Neural progenitor cell (in vitro differentiated cells): Measurements from ENCODE around the gene CFDP1. TPM values are rescaled to one million over a fixed set of nuclear protein-coding genes. Genes with fewer than 3 reads are reported as not detected.

Experiments
- DNase-seq: peaks from one replicate; pipeline ENCODE4 v3.0.0-alpha.2; 2016; ENCODE audit warnings: low spot score
- H2AFZ ChIP-seq: fragments of 200-600 bp; sonication (generic); replicated peaks from 2 replicates; pipeline ENCODE4 v1.6.1; 2016; ENCODE audit warnings: antibody characterized with exemption
- H3F3A ChIP-seq: fragments of 200-600 bp; sonication (generic); 2 replicates; pipeline ENCODE4 v1.6.1; 2016; ENCODE audit warnings: antibody characterized with exemption, low read depth
- H3K27ac ChIP-seq: fragments of 200-600 bp; sonication (generic); 2 replicates; pipeline ENCODE4 v1.5.1; 2016; ENCODE audit warnings: mild to moderate bottlenecking
- H3K27me3 ChIP-seq: fragments of 200-600 bp; sonication (generic); 2 replicates; pipeline ENCODE4 v1.6.1; 2016; ENCODE audit warnings: mild to moderate bottlenecking, moderate library complexity
- H3K36me3 ChIP-seq: fragments of 200-600 bp; sonication (generic); 2 replicates; pipeline ENCODE4 v1.5.1; 2016
- H3K4me1 ChIP-seq: fragments of 200-600 bp; sonication (generic); 2 replicates; pipeline ENCODE4 v1.6.1; 2016; ENCODE audit warnings: mixed run types
- H3K4me2 ChIP-seq: fragments of 200-600 bp; sonication (generic); 2 replicates; pipeline ENCODE4 v1.6.1; 2016
- H3K4me3 ChIP-seq: fragments of 200-600 bp; sonication (generic); 2 replicates; pipeline ENCODE4 v1.5.1; 2016
- H3K79me2 ChIP-seq: fragments of 200-600 bp; sonication (generic); 2 replicates; pipeline ENCODE4 v1.6.1; 2016; ENCODE audit warnings: low read depth
- H3K9ac ChIP-seq: fragments of 200-600 bp; sonication (generic); 2 replicates; pipeline ENCODE4 v1.6.1; 2016
- H3K9me3 ChIP-seq: fragments of 200-600 bp; sonication (generic); 2 replicates; pipeline ENCODE4 v1.5.1; 2016; ENCODE audit warnings: low read depth
- H4K20me1 ChIP-seq: fragments of 200-600 bp; sonication (generic); 2 replicates; pipeline ENCODE4 v1.6.1; 2016; ENCODE audit warnings: low read depth
- H3K27ac Mint-ChIP-seq: 3 replicates; pipeline ENCODE4 v1.8.0; 2021; ENCODE audit warnings: mixed read lengths
- H3K27me3 Mint-ChIP-seq: 2 replicates; pipeline ENCODE4 v1.8.0; 2022; ENCODE audit warnings: low read depth, mild to moderate bottlenecking, inconsistent platforms, moderate library complexity, mixed read lengths; ENCODE audit not compliant: insufficient read depth
- H3K36me3 Mint-ChIP-seq: 3 replicates; pipeline ENCODE4 v1.8.0; 2021; ENCODE audit warnings: mixed read lengths
- H3K4me1 Mint-ChIP-seq: 3 replicates; pipeline ENCODE4 v1.8.0; 2021; ENCODE audit warnings: mixed read lengths
- H3K4me3 Mint-ChIP-seq: 3 replicates; pipeline ENCODE4 v1.8.0; 2021; ENCODE audit warnings: mild to moderate bottlenecking, moderate library complexity, mixed read lengths
- H3K9me3 Mint-ChIP-seq: 3 replicates; pipeline ENCODE4 v1.8.0; 2020; ENCODE audit warnings: mixed read lengths
- EZH2 ChIP-seq: fragments of 200-600 bp; sonication (generic); IDR thresholded peaks from 2 replicates; pipeline ENCODE4 v1.6.1; 2017; ENCODE audit warnings: antibody characterized with exemption, mild to moderate bottlenecking, moderate library complexity
- EZH2phosphoT487 ChIP-seq: fragments of 200-600 bp; sonication (generic); IDR thresholded peaks from 2 replicates; pipeline ENCODE4 v1.6.1; 2017; ENCODE audit warnings: antibody characterized with exemption
- total RNA-seq: library from RNA; depleted of rRNA; stranded (reverse); fragments of >200 nt; gene quantifications from 2 replicates; pipeline ENCODE4 v1.2.3, GENCODE V29; 2015; ENCODE audit warnings: low replicate concordance
- TF ChIP-seq, protein P1 (sequence below): fragments of 200-600 bp; sonication (generic); IDR thresholded peaks from 2 replicates; pipeline ENCODE4 v1.5.1; 2017; ENCODE audit warnings: antibody characterized with exemption, mild to moderate bottlenecking

CFDP1 gene
- total RNA-seq, 1 donor from 2014 or later: 159 TPM

DNA sequence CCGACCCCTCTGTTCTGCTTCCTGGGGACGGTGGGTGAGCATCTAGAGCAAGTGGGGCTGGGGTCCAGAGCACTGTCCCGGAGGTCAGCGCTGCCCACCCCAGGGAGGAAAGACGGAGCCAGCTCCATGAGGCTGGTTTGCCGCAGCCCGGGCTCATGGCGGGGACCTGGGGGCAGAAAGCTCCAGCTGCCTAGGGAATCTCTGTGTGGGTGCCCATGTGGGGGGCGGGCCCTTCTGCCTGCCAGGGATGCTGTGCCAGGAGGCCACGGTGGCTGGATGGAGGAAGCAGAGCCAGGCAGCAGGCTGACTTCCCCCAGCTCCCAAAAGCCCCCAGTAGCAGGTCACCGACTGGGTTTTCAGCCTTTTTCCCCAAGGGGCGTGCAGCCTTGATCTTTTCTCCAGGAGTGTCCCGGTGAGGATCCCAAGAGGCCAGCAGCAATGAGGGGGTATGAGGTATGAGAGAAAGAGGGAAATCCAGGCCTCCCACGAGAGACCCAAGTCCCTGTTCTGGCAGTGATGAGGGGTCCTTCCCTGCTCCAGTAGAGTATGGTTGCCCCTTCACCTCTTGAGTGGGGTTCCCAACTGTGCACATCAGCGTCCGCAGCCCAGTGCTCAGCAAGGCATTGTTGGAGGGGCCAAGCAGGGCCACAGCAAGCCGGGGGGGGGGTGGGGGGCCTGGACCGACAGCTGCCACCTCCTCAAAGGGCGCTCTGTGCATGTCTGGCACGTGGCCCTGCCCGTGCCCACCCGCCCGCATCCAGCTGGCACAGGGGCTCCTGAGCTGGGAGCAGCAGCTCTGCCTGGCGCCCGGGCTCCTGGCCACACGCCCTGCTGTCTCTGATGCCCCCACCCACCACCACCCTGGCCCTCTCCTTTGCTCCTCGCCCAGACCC, 166.3 kb downstream of the CFDP1 start:
- Histone ChIP-seq H3K4me2 (peak overlapping the region; percentile 96), H3K27me3 (no peaks in the 10 kb centered on the region), H3K36me3 (no peaks in the 10 kb centered on the region), H3F3A (no peaks in the 10 kb centered on the region), H3K79me2 (peaks cover 37% of the 10 kb centered on the region), H3K9me3 (no peaks in the 10 kb centered on the region), H3K9ac (no peak overlapping the region), H4K20me1 (peaks cover 35% of the 10 kb centered on the region), H3K27ac (no peak overlapping the region), H3K4me1 (peaks cover 12% of the 10 kb centered on the region), H3K4me3 (no peak overlapping the region), H2AFZ (peak overlapping the region; percentile 98)
- TF ChIP-seq EZH2 (no peak), EZH2phosphoT487 (no peak)
- TF ChIP-seq, protein P1, sequence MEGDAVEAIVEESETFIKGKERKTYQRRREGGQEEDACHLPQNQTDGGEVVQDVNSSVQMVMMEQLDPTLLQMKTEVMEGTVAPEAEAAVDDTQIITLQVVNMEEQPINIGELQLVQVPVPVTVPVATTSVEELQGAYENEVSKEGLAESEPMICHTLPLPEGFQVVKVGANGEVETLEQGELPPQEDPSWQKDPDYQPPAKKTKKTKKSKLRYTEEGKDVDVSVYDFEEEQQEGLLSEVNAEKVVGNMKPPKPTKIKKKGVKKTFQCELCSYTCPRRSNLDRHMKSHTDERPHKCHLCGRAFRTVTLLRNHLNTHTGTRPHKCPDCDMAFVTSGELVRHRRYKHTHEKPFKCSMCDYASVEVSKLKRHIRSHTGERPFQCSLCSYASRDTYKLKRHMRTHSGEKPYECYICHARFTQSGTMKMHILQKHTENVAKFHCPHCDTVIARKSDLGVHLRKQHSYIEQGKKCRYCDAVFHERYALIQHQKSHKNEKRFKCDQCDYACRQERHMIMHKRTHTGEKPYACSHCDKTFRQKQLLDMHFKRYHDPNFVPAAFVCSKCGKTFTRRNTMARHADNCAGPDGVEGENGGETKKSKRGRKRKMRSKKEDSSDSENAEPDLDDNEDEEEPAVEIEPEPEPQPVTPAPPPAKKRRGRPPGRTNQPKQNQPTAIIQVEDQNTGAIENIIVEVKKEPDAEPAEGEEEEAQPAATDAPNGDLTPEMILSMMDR: no peak
- Mint-ChIP-seq H3K9me3 (no peaks in the 10 kb centered on the region), H3K27me3 (peaks cover 10% of the 10 kb centered on the region), H3K36me3 (peaks cover 5% of the 10 kb centered on the region), H3K4me1 (peaks cover 33% of the 10 kb centered on the region), H3K4me3 (peak overlapping the region; percentile 88), H3K27ac (peak overlapping the region; percentile 93)
- no peak for DNase-seq

DNA sequence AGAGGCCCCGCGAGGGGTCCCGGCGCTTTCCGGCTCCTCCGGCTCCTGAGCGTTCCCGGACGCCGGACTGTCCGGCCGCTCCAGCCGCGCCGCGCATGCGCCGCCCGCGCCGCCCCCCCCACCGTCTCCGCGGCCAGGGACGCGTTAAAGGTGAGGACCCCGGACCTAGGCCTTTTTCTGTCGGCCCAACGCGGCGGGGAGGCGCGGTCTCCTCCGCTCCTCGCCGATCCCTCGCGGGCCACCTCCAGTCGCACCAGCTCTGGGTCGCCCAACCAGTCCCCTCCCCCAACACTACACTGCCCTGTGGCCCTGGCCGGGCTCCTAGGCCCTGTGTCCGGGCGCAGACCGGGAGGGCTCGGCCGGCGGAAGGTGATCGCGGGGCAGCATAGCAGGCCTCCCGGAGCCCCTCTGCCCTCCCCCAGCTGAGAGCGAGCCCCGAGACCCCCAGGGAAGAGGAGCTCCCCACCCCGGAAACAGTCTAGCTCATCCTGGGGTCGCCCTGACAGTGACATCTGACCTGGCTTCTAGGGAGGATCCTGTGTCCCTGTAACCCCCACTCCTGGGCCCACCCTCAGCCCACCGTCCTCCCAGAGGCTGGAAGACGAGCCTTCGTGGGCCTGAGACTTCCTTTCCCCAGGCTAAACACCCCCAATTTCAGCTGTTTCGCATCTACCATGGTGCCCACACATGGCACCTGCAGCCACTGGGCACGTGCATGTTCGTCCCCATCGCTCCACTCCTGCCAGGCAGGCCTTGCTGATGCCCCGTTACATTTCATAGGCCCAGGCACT, 167.2 kb downstream of the CFDP1 start:
- H3K4me3 ChIP-seq: peak overlapping the region; percentile 99
- H2AFZ ChIP-seq: peak overlapping the region; percentile 98
- Mint-ChIP-seq H3K27ac (peak overlapping the region; percentile 93), H3K9me3 (no peaks in the 10 kb centered on the region), H3K4me1 (peaks cover 34% of the 10 kb centered on the region), H3K4me3 (peak overlapping the region; percentile 88), H3K27me3 (peaks cover 10% of the 10 kb centered on the region), H3K36me3 (peaks cover 5% of the 10 kb centered on the region)
- DNase-seq: peak; percentile 95
- H4K20me1 ChIP-seq: peaks cover 44% of the 10 kb centered on the region
- H3K36me3 ChIP-seq: no peaks in the 10 kb centered on the region
- peaks cover 3% of the 10 kb centered on the region for H3F3A ChIP-seq
- H3K9me3 ChIP-seq: no peaks in the 10 kb centered on the region
- H3K79me2 ChIP-seq: peaks cover 45% of the 10 kb centered on the region
- H3K9ac ChIP-seq: peak overlapping the region; percentile 66
- peak overlapping the region; percentile 96 for H3K4me2 ChIP-seq
- TF ChIP-seq EZH2phosphoT487: no peak
- TF ChIP-seq, protein P1: no peak
- TF ChIP-seq EZH2: no peak
- H3K4me1 ChIP-seq: peaks cover 15% of the 10 kb centered on the region
- H3K27ac ChIP-seq: no peak overlapping the region
- no peaks in the 10 kb centered on the region for H3K27me3 ChIP-seq

DNA sequence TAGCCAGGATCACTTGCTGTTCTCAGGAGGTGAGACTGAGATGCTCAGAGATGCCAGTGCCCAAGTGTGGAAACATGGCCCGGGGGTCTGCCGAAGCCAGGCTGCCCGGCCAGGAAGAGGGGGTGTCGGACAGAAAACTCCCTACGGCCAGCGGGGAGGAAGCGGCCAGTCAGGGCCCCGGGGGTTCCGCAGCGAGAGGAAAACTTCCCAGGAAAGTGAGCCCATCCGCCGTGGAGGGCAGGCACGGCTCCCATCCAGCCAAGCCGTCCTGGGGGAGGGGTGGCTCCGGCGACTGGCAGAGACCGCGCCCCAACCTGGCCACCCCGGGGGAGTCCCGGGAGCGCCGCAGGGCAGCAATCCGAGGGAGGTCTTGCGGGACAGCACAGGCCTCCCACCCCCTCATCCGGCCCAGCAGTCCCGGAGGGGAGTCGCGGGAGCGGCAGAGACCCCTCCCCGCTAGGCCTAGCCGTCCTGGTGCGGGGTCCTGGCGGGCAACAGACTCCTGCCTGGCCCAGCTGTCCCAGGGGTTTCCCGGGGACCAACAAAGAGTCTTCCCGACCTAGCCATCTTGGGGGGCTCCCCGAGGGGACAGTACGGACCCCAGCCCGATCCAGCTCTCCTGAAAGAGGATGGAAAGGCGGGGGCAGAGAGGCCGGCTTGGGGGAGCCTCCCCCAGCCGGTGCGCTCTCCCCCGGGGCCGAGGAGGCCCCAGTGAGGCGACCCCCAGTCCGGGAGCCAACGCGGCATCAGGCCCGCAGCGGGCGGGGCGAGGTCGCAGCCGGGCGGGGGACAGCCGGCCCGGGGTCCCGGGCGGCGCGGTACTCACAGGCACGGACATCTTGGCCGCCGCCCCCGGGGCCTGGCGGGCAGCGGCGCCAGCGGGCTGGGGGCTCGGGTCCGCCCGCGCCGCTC, 168.0 kb downstream of the CFDP1 start:
- peaks cover 7% of the 10 kb centered on the region for H3F3A ChIP-seq
- DNase-seq: no peak
- H3K9me3 Mint-ChIP-seq: no peaks in the 10 kb centered on the region
- H2AFZ ChIP-seq: peak overlapping the region; percentile 70
- H3K4me1 ChIP-seq: peaks cover 17% of the 10 kb centered on the region
- H3K4me1 Mint-ChIP-seq: peaks cover 41% of the 10 kb centered on the region
- H3K27ac ChIP-seq: no peak overlapping the region
- H3K4me3 Mint-ChIP-seq: peak overlapping the region; percentile 91
- H3K79me2 ChIP-seq: peaks cover 50% of the 10 kb centered on the region
- H3K9ac ChIP-seq: peak overlapping the region; percentile 94
- peaks cover 9% of the 10 kb centered on the region for H3K27me3 Mint-ChIP-seq
- no peaks in the 10 kb centered on the region for H3K36me3 ChIP-seq
- TF ChIP-seq EZH2phosphoT487 (no peak), EZH2 (no peak)
- TF ChIP-seq, protein P1: no peak
- H4K20me1 ChIP-seq: peaks cover 51% of the 10 kb centered on the region
- peaks cover 5% of the 10 kb centered on the region for H3K36me3 Mint-ChIP-seq
- no peaks in the 10 kb centered on the region for H3K27me3 ChIP-seq
- H3K9me3 ChIP-seq: no peaks in the 10 kb centered on the region
- H3K4me3 ChIP-seq: peak overlapping the region; percentile 99
- H3K27ac Mint-ChIP-seq: no peak overlapping the region
- H3K4me2 ChIP-seq: peak overlapping the region; percentile 96
